ENCODE measurements around the gene SLC37A1. TPM values are rescaled to one million over a fixed set of nuclear protein-coding genes. Genes with fewer than 3 reads are reported as not detected.
A peak's percentile ranks its signal among the peaks of the same experiment; 100 is the strongest.

Gene SLC37A1
- total RNA-seq, 2 donors from 2014 or later = 17.2 to 22.5 TPM

GRCh38 chr21:42552407-42553336, 39.0 kb downstream of the SLC37A1 start:
- H3K27me3 Mint-ChIP-seq = no peaks in the 10 kb centered on the region
- DNase-seq (ENCODE audit: low spot score) (no peak), ATAC-seq (no peak)
- no peak overlapping the region for H3K27ac Mint-ChIP-seq
- peaks cover 15% of the 10 kb centered on the region for H3K36me3 Mint-ChIP-seq
- H3K4me3 Mint-ChIP-seq = no peak overlapping the region
- no peaks in the 10 kb centered on the region for H3K4me1 Mint-ChIP-seq (ENCODE audit: low read depth in 2 of 2)
- H3K9me3 Mint-ChIP-seq = no peaks in the 10 kb centered on the region

GRCh38 chr21:42553435-42553834, 39.8 kb downstream of the SLC37A1 start:
- Mint-ChIP-seq H3K4me1 (ENCODE audit: low read depth in 2 of 2) (no peaks in the 10 kb centered on the region), H3K9me3 (no peaks in the 10 kb centered on the region), H3K27me3 (no peaks in the 10 kb centered on the region), H3K27ac (no peak overlapping the region), H3K4me3 (no peak overlapping the region), H3K36me3 (peaks cover 12% of the 10 kb centered on the region)
- DNase-seq (ENCODE audit: low spot score) (no peak), ATAC-seq (no peak)

- ATAC-seq (no peak), DNase-seq (ENCODE audit: low spot score) (no peak)
- no peaks in the 10 kb centered on the region for H3K9me3 Mint-ChIP-seq
- no peak overlapping the region for H3K27ac Mint-ChIP-seq
- H3K4me3 Mint-ChIP-seq = no peak overlapping the region
- peaks cover 9% of the 10 kb centered on the region for H3K36me3 Mint-ChIP-seq
- no peaks in the 10 kb centered on the region for H3K27me3 Mint-ChIP-seq
- H3K4me1 Mint-ChIP-seq (ENCODE audit: low read depth in 2 of 2) = no peaks in the 10 kb centered on the region
These were observed 40.8 kb downstream of the SLC37A1 start for GRCh38 chr21:42554251-42554961.

DNA sequence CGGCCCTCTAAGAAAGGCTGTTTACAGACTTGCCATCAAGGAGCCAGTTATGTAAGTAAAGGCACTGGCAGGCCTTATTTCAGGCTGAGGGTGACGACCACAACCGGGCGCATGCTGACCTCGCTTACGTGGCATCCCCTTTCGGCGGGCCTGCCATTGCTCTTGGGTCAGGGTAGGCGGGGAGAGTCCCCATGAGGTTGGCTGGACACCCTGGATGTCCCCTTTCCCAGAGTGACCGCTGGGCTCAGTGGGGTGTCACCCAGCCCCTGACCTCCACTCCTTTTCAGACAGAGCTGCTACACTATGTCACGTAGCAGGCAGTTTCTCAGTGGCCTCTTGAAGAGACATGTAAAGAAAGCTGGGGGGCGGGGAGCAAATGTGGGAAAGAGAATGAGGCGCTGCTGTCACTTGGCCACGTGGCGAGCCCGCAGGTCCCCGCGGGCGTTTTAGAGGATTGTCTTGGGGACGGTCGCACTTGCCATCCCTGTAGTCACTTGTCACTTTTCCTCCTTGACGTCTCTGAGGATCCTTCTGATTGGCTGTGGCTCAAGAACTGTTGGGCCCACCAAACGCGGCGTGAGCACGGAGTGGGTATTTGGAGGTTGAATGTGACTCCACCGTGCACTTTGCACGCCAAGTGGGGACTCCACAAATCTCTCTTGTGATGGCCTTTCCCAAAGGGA, 42.2 kb downstream of the SLC37A1 start:
- no peaks in the 10 kb centered on the region for H3K4me1 Mint-ChIP-seq (ENCODE audit: low read depth in 2 of 2)
- DNase-seq (ENCODE audit: low spot score) (no peak), ATAC-seq (no peak)
- peaks cover 4% of the 10 kb centered on the region for H3K36me3 Mint-ChIP-seq
- H3K27me3 Mint-ChIP-seq = no peaks in the 10 kb centered on the region
- H3K4me3 Mint-ChIP-seq = no peak overlapping the region
- H3K27ac Mint-ChIP-seq = no peak overlapping the region
- H3K9me3 Mint-ChIP-seq = no peaks in the 10 kb centered on the region

- ATAC-seq (no peak), DNase-seq (ENCODE audit: low spot score) (no peak)
- Mint-ChIP-seq H3K9me3 (no peaks in the 10 kb centered on the region), H3K4me1 (ENCODE audit: low read depth in 2 of 2) (no peaks in the 10 kb centered on the region), H3K27me3 (no peaks in the 10 kb centered on the region), H3K36me3 (peaks cover 4% of the 10 kb centered on the region), H3K27ac (no peak overlapping the region), H3K4me3 (no peak overlapping the region)
These were observed 42.8 kb downstream of the SLC37A1 start for GRCh38 chr21:42556476-42556875.

GRCh38 chr21:42556960-42557359, 43.3 kb downstream of the SLC37A1 start:
- no peak overlapping the region for H3K27ac Mint-ChIP-seq
- DNase-seq (ENCODE audit: low spot score) (no peak), ATAC-seq (no peak)
- H3K36me3 Mint-ChIP-seq = peaks cover 6% of the 10 kb centered on the region
- H3K4me1 Mint-ChIP-seq (ENCODE audit: low read depth in 2 of 2) = peaks cover 0 to 1% of the 10 kb centered on the region in 2 donors
- no peaks in the 10 kb centered on the region for H3K9me3 Mint-ChIP-seq
- no peak overlapping the region for H3K4me3 Mint-ChIP-seq
- no peaks in the 10 kb centered on the region for H3K27me3 Mint-ChIP-seq

DNA sequence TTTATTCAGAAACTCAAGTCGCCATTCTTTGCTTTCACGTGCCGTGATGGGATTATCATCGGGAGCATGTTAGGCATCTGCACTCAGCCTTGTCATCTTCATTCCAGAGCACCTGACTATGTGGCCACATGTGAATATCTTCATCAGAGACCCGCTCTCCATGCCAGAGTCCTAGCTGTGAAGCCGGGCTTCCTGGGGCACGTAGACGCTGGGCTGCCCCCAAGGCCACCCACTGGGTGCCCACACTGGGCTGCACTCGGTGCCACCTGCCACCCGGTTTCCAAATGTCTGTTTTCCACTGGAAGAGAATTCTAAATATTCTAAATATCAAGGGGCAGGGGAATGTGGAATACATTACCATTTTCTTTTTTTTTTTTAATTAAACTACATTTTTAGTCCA, 43.8 kb downstream of the SLC37A1 start:
- H3K4me3 Mint-ChIP-seq = no peak overlapping the region
- ATAC-seq (no peak), DNase-seq (ENCODE audit: low spot score) (no peak)
- H3K27me3 Mint-ChIP-seq = no peaks in the 10 kb centered on the region
- peaks cover 10% of the 10 kb centered on the region for H3K36me3 Mint-ChIP-seq
- no peaks in the 10 kb centered on the region for H3K9me3 Mint-ChIP-seq
- no peak overlapping the region for H3K27ac Mint-ChIP-seq
- H3K4me1 Mint-ChIP-seq (ENCODE audit: low read depth in 2 of 2) = peaks cover 0 to 3% of the 10 kb centered on the region in 2 donors

GRCh38 chr21:42558368-42558767, 44.7 kb downstream of the SLC37A1 start:
- ATAC-seq = no peak
- Mint-ChIP-seq H3K36me3 (peaks cover 10% of the 10 kb centered on the region), H3K27me3 (no peaks in the 10 kb centered on the region), H3K9me3 (no peaks in the 10 kb centered on the region), H3K27ac (no peak overlapping the region), H3K4me3 (no peak overlapping the region), H3K4me1 (ENCODE audit: low read depth in 2 of 2) (peaks cover 0 to 3% of the 10 kb centered on the region in 2 donors)
- DNase-seq (ENCODE audit: low spot score) = no peak

- Mint-ChIP-seq H3K36me3 (peaks cover 10% of the 10 kb centered on the region), H3K4me1 (ENCODE audit: low read depth in 2 of 2) (peaks cover 0 to 3% of the 10 kb centered on the region in 2 donors), H3K27me3 (no peaks in the 10 kb centered on the region), H3K9me3 (no peaks in the 10 kb centered on the region), H3K27ac (no peak overlapping the region), H3K4me3 (no peak overlapping the region)
- no peak for DNase-seq (ENCODE audit: low spot score)
- ATAC-seq = no peak
These were observed 45.2 kb downstream of the SLC37A1 start for GRCh38 chr21:42558846-42559245.

- no peaks in the 10 kb centered on the region for H3K9me3 Mint-ChIP-seq
- H3K4me3 Mint-ChIP-seq = no peak overlapping the region
- H3K36me3 Mint-ChIP-seq = peaks cover 6% of the 10 kb centered on the region
- peaks cover 0 to 3% of the 10 kb centered on the region in 2 donors for H3K4me1 Mint-ChIP-seq (ENCODE audit: low read depth in 2 of 2)
- H3K27me3 Mint-ChIP-seq = no peaks in the 10 kb centered on the region
- ATAC-seq = no peak
- no peak for DNase-seq (ENCODE audit: low spot score)
- no peak overlapping the region for H3K27ac Mint-ChIP-seq
These were observed 45.7 kb downstream of the SLC37A1 start for GRCh38 chr21:42559326-42559725.

DNA sequence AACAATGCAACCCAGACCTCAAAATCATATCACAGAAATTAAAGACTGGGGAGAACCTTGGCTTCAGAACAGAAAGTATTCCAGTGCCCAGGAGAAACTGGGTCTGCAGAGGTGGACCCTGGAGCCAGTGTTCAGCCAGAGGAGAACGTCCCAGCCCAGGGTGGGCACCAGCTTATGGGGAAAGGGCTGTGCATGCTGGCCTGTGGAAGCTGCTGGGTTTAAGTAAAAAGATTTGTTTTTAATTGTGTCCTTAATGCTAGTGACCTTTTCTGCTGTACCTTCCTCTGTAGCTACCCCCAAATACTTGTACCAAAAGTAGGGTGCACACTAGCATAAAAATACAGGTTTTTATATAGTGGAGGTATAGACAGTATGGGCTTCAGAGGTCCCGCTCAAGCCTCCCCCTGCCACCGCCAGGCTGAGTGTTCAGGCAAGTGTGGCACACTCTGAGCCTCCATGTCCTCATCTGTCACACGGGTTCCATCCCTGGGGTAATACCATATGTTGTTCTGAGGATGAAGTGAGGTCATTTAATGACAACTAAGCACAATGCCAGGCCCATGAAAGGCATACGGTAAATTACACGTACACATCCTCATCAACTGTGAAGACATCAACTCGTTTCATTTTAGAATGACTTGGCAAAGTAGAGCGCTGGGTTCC, 47.0 kb downstream of the SLC37A1 start:
- Mint-ChIP-seq H3K27me3 (no peaks in the 10 kb centered on the region), H3K4me1 (ENCODE audit: low read depth in 2 of 2) (peaks cover 0 to 3% of the 10 kb centered on the region in 2 donors), H3K36me3 (peaks cover 6% of the 10 kb centered on the region), H3K4me3 (no peak overlapping the region), H3K9me3 (no peaks in the 10 kb centered on the region), H3K27ac (no peak overlapping the region)
- no peak for ATAC-seq
- DNase-seq (ENCODE audit: low spot score) = no peak

GRCh38 chr21:42561762-42562650, 48.4 kb downstream of the SLC37A1 start:
- H3K4me1 Mint-ChIP-seq (ENCODE audit: low read depth in 2 of 2) = peaks cover 0 to 3% of the 10 kb centered on the region in 2 donors
- no peak for DNase-seq (ENCODE audit: low spot score)
- no peaks in the 10 kb centered on the region for H3K27me3 Mint-ChIP-seq
- H3K9me3 Mint-ChIP-seq = no peaks in the 10 kb centered on the region
- H3K27ac Mint-ChIP-seq = no peak overlapping the region
- ATAC-seq = peak in 1 of 2 donors; percentile 60
- H3K36me3 Mint-ChIP-seq = peaks cover 6% of the 10 kb centered on the region
- no peak overlapping the region for H3K4me3 Mint-ChIP-seq

DNA sequence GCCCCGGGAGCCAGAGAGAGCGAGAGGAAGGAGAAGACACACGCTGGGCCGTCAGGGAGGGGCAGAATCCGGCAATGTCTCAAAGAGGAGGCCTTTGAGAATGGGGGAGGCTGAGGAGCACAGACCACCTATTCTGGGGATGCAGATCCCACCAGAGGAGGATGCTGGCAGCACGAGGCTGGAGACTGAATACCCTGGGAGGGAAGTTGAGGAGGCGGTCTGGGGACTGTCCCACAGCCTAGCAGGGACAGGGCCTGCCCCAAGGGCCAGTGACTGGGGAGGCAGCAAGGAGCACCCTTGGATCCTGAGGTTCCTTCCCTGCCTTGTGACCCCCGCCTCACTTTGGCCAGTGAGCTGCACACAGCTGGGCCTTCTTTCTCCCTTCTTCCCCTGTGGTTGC, 49.2 kb downstream of the SLC37A1 start:
- no peaks in the 10 kb centered on the region for H3K27me3 Mint-ChIP-seq
- ATAC-seq (no peak), DNase-seq (ENCODE audit: low spot score) (no peak)
- H3K4me1 Mint-ChIP-seq (ENCODE audit: low read depth in 2 of 2) = peaks cover 0 to 3% of the 10 kb centered on the region in 2 donors
- no peak overlapping the region for H3K4me3 Mint-ChIP-seq
- H3K36me3 Mint-ChIP-seq = peaks cover 6% of the 10 kb centered on the region
- H3K9me3 Mint-ChIP-seq = no peaks in the 10 kb centered on the region
- H3K27ac Mint-ChIP-seq = no peak overlapping the region
